Dermis blood vessel endothelial cell (primary cell): ENCODE data around the gene EMILIN1. TPM values are rescaled to one million over a fixed set of nuclear protein-coding genes. Genes with fewer than 3 reads are reported as not detected.

Experiments
- DNase-seq: peaks from one replicate; pipeline ENCODE4 v3.0.0; 2010
- total RNA-seq: library from RNA; depleted of rRNA; stranded (reverse); fragments of >200 nt; gene quantifications from 2 replicates; pipeline ENCODE4 v1.2.3, GENCODE V29; 2014

EMILIN1 gene
- total RNA-seq, 1 donor from 2014 or later = 33.7 TPM

DNA sequence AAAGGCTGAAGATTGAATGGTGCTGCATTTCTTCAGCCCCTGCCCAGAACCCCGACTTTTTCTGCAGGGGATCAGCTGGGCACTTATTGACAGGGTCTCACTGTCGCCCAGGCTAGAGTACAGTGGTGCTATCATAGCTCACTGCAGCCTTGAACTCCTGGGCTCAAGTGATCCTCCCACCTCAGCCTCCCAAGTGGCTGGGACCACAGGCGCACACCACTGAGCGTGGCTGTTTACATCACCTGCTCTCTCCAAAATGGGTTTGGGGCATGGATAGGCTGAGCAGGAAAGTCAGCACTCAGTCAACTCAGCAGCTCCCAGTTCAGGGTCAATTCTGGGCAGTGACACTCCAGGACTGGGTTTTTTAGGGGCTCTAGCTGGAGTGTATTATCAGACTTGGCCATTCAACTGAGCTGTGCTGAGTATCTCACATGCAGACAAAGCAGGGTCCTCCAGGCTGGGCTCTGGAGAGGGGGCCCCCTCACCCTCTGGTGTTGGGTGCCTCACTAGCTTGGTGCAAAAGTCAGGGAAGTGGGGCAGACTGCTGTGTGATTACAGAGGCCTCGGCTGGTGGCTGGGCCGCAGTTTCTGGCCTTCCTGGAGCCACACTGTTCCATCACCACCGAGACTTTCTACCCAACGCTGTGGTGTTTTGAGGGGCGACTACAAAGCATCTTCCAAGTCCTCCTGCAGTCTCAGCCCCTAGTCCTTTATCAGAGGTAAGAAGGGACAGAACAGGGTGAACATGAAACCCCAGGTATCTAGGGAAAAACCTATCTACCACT is 49.7 kb downstream of the EMILIN1 start:
- DNase-seq = no peak

GRCh38 chr2:27128668-27129571 is 50.5 kb downstream of the EMILIN1 start:
- no peak for DNase-seq

DNA sequence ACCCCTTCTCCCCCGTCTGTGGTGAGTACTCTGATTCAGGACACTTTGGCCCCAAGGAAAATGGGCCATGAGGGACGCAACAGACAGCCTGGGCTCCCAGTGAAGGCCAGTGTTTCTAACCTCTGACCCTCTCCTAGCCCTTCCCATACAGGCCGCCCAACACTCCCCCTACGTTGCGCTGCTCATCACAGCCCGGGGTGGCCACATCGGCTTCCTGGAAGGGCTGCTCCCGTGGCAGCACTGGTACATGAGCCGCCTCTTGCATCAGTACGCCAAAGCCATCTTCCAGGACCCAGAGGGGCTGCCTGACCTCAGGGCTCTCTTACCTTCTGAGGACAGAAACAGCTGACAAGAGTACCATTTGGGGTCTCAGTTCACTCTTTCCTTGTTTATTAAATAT is 52.0 kb downstream of the EMILIN1 start:
- no peak for DNase-seq

DNA sequence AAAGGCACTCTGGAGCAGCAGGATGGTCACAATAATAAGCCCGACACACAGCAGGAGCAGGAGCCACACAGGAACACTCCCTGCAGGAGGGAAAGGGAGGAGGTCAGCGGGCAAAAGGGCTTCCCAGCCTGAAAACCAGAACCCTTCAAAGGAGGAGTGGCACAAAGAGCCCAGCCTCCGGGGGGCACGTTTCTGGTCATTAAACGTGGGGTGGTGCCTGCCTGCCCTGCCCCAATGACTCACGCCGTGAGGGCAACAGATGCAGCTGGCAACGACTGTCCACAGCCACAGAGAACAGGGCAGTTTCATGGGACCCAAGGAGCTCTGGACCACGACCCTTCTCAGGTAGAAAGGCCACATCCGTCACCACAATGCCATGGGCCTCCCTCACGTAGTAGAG is 53.0 kb downstream of the EMILIN1 start:
- DNase-seq = no peak

DNA sequence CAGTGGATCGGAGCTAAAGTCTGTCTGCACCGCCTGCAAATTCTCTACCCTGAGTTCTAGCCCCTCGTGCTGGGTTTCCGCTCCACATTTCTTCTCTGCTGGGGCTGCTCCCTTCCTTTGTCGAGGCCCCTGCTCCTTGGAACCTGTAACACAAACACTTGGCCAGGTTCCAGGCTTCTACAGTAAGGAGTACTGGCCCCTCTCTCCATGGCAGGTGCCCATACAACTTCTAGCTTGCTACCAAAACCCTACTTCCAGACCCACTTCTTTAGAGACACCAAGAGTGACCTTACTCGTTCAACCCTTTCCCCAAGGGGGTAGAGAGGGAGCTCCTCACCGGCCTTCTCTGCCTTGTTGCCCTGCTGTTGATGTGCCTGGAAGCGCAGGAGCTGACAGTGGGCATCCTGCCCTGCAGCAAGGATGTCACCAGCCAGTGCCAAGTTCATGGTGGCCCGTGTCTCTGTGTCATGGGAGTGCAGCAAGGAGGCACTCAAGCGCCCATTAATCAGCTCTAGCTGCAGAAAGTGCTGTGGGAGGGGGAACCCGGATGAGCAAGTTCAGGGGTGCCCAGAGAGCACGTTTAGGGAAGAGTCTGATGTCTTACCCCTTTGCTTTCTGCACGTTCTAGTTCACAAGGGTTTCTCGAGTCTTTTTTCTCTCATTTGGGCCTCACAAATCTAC is 54.9 kb downstream of the EMILIN1 start:
- no peak for DNase-seq

DNA sequence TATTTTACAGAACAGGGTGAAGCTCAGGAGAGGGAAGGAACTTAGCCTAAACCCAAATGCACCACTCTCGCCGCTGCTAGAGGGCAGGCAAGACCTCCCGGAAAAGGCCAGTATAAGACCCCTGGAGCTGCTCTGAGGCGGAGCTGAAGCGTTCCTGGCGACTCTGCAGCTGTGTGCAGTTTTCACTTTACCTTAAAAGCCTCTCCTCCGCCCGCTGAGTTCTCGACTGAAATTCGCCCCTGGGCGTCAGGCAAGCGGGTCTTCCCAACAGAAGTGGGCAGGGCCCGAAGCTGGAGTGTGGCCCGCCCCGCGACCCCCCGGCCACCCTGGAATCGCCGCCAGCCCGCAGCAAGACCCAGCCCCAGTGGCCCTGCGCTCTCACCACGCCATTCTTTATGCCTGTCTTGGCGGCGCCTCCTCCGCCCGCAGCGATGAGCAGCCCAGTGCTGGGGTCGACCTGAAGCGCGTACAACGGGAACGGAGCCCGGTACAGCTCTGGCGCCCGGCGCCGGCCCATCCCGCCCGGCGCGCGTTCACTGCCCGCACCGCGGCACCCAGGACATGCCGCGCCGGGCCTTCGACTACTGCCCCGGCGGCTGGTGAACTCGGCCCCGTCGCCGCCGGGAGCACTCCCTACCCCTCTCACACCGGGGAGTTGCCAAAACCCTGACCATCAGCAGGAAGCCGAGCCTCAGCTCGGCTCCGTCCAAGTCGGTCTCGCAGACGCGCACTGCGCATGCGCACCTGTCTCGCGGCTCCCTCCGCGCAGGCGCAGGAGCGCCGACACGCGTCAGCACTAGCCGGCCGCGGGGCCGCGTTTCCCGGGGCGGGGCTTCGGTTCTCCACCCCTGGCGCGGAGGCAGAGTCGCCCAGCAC is 55.7 kb downstream of the EMILIN1 start, which contains the start of gene PREB:
TSS of gene PREB (minus strand) at position 732 of the 876 bp plus-strand sequence. CDS start at position 517, 215 bp downstream.
- peak; percentile 96 for DNase-seq

GRCh38 chr2:27134781-27135477 is 56.5 kb downstream of the EMILIN1 start:
- no peak for DNase-seq

DNA sequence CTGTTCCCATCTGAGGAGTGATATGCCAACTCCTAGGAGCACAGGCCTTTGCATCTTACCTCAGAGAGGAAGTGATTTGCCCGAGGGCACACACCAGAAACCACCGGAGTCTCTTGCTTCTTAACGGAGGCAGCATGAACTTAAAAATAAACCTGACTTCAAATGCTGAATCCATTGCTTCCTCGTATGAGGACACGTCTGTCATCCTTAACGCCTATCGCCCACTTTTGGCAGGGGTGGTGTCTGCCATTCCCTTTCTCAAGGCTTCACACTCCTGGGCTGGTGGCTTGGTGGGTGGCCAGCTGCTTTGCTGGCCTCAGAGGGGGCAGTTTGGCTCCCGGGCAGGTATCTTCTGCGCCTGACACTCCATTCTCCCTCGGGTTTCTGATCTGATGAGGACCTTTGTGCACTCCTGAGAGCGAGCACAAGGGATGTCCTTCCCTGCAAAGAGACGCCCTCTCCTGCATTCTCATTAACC is 57.1 kb downstream of the EMILIN1 start:
- DNase-seq = no peak

Other genes with a start within 250 kb of the EMILIN1 start
- gene DPYSL5, start 230.5 kb upstream of the EMILIN1 start, total RNA-seq = not detected in 2 replicates
- 0.17 and 1.3 TPM in 2 replicates for gene MAPRE3, start 108.0 kb upstream of the EMILIN1 start, total RNA-seq
- gene TMEM214, start 45.6 kb upstream of the EMILIN1 start, total RNA-seq = 23.5 and 33.4 TPM in 2 replicates
- 17.0 and 19.7 TPM in 2 replicates for gene AGBL5, start 26.9 kb upstream of the EMILIN1 start, total RNA-seq
- 323 and 569 TPM in 2 replicates for gene OST4, start 7.0 kb upstream of the EMILIN1 start, total RNA-seq
- 4.8 and 5.5 TPM in 2 replicates for gene KHK, start 8.2 kb downstream of the EMILIN1 start, total RNA-seq
- gene CGREF1, start 40.5 kb downstream of the EMILIN1 start, total RNA-seq = 4.8 TPM in 2 replicates
- gene ABHD1, start 45.2 kb downstream of the EMILIN1 start, total RNA-seq = not detected in 2 replicates
- gene PREB, start 56.0 kb downstream of the EMILIN1 start, total RNA-seq = 46.4 and 46.8 TPM in 2 replicates
- not detected in 2 replicates for gene PRR30, start 60.8 kb downstream of the EMILIN1 start, total RNA-seq
- not detected in 2 replicates for gene TCF23, start 70.4 kb downstream of the EMILIN1 start, total RNA-seq
- 111 and 181 TPM in 2 replicates for gene ATRAID, start 133.4 kb downstream of the EMILIN1 start, total RNA-seq
- gene SLC5A6, start 133.7 kb downstream of the EMILIN1 start, total RNA-seq = 52.8 and 58.4 TPM in 2 replicates
- gene CAD, start 138.8 kb downstream of the EMILIN1 start, total RNA-seq = 33.5 and 69.8 TPM in 2 replicates
- gene SLC30A3, start 184.4 kb downstream of the EMILIN1 start, total RNA-seq = 17.9 and 25.8 TPM in 2 replicates
- gene DNAJC5G, start 196.8 kb downstream of the EMILIN1 start, total RNA-seq = 0.93 and 2.7 TPM in 2 replicates
- gene TRIM54, start 203.8 kb downstream of the EMILIN1 start, total RNA-seq = 0.74 and 1.2 TPM in 2 replicates
- gene UCN, start 229.8 kb downstream of the EMILIN1 start, total RNA-seq = 0.37 and 1.0 TPM in 2 replicates
- gene MPV17, start 244.5 kb downstream of the EMILIN1 start, total RNA-seq = 48.6 and 64.3 TPM in 2 replicates